Chondrocyte (in vitro differentiated cells): ENCODE data around the gene PEAK1. TPM values are rescaled to one million over a fixed set of nuclear protein-coding genes. Genes with fewer than 3 reads are reported as not detected.

ENCODE experiments used
- DNase-seq: peaks from one replicate; pipeline ENCODE4 v3.0.0; 2021; ENCODE audit warnings: mixed read lengths, low spot score
- H3K27ac Mint-ChIP-seq: one replicate; pipeline ENCODE4 v1.8.0; 2021; ENCODE audit warnings: mild to moderate bottlenecking, moderate library complexity, mixed read lengths; ENCODE audit not compliant: unreplicated experiment
- H3K27me3 Mint-ChIP-seq: 2 replicates; pipeline ENCODE4 v1.8.0; 2021; ENCODE audit warnings: low read depth, mixed read lengths
- H3K36me3 Mint-ChIP-seq: 2 replicates; pipeline ENCODE4 v1.8.0; 2021; ENCODE audit warnings: low read depth, mixed read lengths
- H3K4me1 Mint-ChIP-seq: 2 replicates; pipeline ENCODE4 v1.8.0; 2021; ENCODE audit warnings: low read depth, mild to moderate bottlenecking, mixed read lengths
- H3K4me3 Mint-ChIP-seq: one replicate; pipeline ENCODE4 v1.8.0; 2021; ENCODE audit warnings: mild to moderate bottlenecking, moderate library complexity, mixed read lengths; ENCODE audit not compliant: unreplicated experiment
- H3K9me3 Mint-ChIP-seq: 2 replicates; pipeline ENCODE4 v1.8.0; 2021; ENCODE audit warnings: low read depth, mixed read lengths
- CTCF ChIP-seq: fragments of 200-600 bp; sonication (generic); IDR thresholded peaks from 2 replicates; pipeline ENCODE4 v1.5.0; 2021; ENCODE audit warnings: antibody characterized with exemption, mild to moderate bottlenecking, moderate library complexity
- total RNA-seq: library from RNA; stranded (reverse); gene quantifications from 3 replicates; pipeline ENCODE4 v1.2.1, GENCODE V29; 2021

PEAK1 gene
- total RNA-seq, 1 donor from 2014 or later = 143 TPM

- Mint-ChIP-seq H3K4me1 (peaks cover 65% of the 10 kb centered on the region), H3K4me3 (no peak overlapping the region), H3K27me3 (no peaks in the 10 kb centered on the region), H3K36me3 (peaks cover 12% of the 10 kb centered on the region), H3K27ac (peak overlapping the region; percentile 9), H3K9me3 (no peaks in the 10 kb centered on the region)
- no peak for DNase-seq
- TF ChIP-seq CTCF = no peak
Measured at GRCh38 chr15:77057072-77057471, 362.8 kb downstream of the PEAK1 start.

GRCh38 chr15:77053709-77054108 is 366.2 kb downstream of the PEAK1 start:
- H3K27me3 Mint-ChIP-seq = no peaks in the 10 kb centered on the region
- H3K4me3 Mint-ChIP-seq = no peak overlapping the region
- H3K4me1 Mint-ChIP-seq = peaks cover 51% of the 10 kb centered on the region
- no peaks in the 10 kb centered on the region for H3K9me3 Mint-ChIP-seq
- peak overlapping the region; percentile 57 for H3K27ac Mint-ChIP-seq
- peaks cover 18% of the 10 kb centered on the region for H3K36me3 Mint-ChIP-seq
- DNase-seq = no peak
- no peak for TF ChIP-seq CTCF

- H3K36me3 Mint-ChIP-seq = peaks cover 18% of the 10 kb centered on the region
- no peaks in the 10 kb centered on the region for H3K27me3 Mint-ChIP-seq
- H3K4me1 Mint-ChIP-seq = peaks cover 51% of the 10 kb centered on the region
- no peaks in the 10 kb centered on the region for H3K9me3 Mint-ChIP-seq
- TF ChIP-seq CTCF = no peak
- H3K27ac Mint-ChIP-seq = no peak overlapping the region
- H3K4me3 Mint-ChIP-seq = no peak overlapping the region
- DNase-seq = no peak
Measured at GRCh38 chr15:77052556-77052955, 367.3 kb downstream of the PEAK1 start.

Other genes starting within 250 kb of the PEAK1 start
- gene HMG20A, start 784 bp upstream of the PEAK1 start, total RNA-seq = 35.5 to 42.5 TPM (median 35.8 TPM) in 3 replicates
- 5.1 to 12.2 TPM (median 12.0 TPM) in 3 replicates for gene LINGO1, start 212.8 kb upstream of the PEAK1 start, total RNA-seq